GM18858 (cell line): Measurements from ENCODE around the gene MPV17.
A peak's percentile ranks its signal among the peaks of the same experiment; 100 is the strongest.
"Not testable (repeated sequence)": the region's sequence is repeated elsewhere in the genome, so short reads cannot be mapped to it uniquely, and the experiment has no call there.

Experiments
- ATAC-seq: cut with Tn5 transposase; IDR thresholded peaks from one replicate; pipeline ENCODE4 v1.9.1; 2021; ENCODE audit not compliant: unreplicated experiment

Gene MPV17

GRCh38 chr2:27322766-27323595, at the start of gene MPV17:
Gene MPV17, minus strand, starts transcription at chr2:27323097. Its CDS starts 580 bp downstream, at chr2:27322517.
- peak; percentile 69 for ATAC-seq

- ATAC-seq, result peak; percentile 12
Observed at GRCh38 chr2:27370816-27371620, 48.1 kb upstream of the MPV17 start.

DNA sequence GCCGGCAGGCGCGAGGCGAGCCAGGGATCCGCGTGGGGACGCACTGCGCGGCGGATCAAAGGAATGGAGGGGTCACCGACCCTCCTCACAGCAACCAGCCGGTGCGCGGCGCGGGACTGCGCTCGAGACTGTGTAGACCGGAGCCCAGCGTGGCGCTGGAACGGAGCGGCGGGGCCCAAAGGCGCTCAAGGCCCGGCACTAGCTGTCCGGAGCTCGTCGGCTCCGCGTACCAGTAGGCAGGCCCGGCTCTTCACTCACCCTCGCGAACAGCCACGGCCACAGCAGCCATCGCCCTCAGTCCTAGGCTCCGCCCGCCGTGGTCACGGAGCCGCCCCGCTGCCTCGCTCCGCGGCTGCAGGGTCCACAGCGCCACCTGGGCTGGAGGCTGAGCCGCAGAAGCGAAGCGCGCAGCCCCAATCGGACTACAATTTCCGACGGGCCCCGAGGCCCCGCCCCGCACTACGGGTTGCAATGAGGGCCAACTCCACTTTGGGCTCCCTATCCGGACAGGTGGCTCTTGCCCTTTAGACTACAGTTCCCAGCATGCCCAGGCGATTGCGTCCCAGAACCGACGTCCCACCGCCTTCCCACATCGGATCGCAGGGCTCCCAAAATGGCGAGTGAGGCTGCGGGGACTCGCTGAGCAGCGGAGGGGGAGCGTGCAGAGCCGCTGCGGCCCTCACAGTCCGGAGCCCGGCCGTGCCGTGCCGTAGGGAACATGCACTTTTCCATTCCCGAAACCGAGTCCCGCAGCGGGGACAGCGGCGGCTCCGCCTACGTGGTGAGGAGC, 47.3 kb upstream of the MPV17 start, which contains the start of the genes EIF2B4 and SNX17:
TSS of gene EIF2B4 (minus strand) at position 313 of the 790 bp plus-strand sequence. CDS start at position 289, 24 bp downstream.
TSS of gene SNX17 (plus strand) at position 591 of the 790 bp plus-strand sequence. CDS start at position 719, 128 bp downstream.
- ATAC-seq, result peak; percentile 83

GRCh38 chr2:27369471-27370025, 46.7 kb upstream of the MPV17 start:
- no peak for ATAC-seq

GRCh38 chr2:27363933-27364332, 41.0 kb upstream of the MPV17 start:
- no peak for ATAC-seq

DNA sequence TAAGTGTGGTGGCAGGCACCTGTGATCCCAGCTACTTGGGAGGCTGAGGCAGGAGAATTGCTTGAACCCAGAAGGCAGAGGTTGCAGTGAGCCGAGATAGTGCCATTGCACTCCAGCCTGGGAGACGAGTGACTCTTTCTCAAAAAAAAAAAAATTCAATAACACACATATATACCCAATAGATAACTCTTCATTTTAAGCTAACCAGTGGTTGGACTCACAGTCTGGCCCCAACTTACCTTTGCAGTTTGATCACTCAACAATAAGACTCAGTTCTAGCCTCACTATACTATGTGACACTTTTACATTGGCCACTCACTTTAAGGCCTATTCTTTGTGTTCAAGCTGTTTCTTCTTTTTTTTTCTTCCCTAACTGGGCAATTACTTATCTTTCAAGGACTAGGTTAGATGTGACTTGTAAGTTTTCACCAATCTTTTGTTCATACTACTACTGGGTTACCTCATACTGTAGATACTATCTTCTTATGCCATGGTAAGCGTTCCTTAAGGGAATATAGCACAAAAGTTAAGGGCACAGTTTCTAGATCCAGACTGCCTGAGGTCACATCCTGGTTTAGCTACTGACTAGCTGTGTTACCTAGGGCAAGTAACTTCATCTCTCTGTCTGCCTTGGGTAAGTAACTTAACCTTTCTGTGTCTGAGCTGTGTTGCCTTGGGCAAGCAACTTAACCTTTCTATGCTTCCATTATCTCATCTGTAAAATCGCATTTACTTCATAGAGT, 40.0 kb upstream of the MPV17 start:
- no peak for ATAC-seq

DNA sequence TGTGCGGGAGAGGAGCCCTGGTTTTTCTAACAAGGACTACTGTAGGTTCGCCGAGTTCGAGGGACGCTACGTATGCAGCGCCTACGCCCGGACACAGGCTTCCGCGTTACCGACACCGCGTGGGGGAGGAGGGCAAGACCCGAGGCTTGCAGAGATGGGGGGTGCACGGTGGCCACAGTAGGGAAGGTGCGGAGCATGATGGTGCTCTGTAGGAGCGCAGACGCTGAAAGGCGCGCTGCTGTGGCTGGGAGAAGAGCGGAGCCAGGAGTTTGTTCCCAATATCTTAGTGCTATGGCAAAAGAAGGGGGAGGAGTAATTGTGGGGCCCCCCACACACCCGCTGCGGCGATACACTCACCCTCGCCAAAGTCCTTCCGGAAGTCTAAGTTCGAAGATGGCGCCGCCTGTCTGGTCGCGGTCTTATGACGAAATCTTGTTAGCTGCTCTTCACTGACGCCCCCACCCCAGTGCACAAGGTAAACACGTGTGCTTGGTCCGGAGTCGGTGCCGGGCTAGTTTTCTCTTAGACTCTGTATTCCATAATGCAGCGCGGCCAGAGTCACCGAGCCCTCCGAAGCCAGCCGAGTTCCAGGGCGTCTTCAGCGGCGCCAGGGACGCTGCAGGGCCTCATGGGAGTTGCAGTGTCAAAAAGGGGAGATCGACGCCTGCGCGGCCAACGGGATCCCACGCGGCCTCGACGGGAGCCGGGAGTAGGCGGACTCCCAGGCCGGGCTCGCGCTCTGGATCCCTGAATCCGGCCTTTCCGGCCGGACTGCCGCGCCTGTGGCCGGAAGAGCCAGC, 33.7 kb upstream of the MPV17 start, which contains the start of gene GTF3C2:
TSS of gene GTF3C2 (minus strand) at position 383 of the 800 bp plus-strand sequence. CDS start 13,210 bp downstream, outside the sequence.
- peak; percentile 74 for ATAC-seq

GRCh38 chr2:27356056-27356381, 33.1 kb upstream of the MPV17 start:
- ATAC-seq, result peak; percentile 21

DNA sequence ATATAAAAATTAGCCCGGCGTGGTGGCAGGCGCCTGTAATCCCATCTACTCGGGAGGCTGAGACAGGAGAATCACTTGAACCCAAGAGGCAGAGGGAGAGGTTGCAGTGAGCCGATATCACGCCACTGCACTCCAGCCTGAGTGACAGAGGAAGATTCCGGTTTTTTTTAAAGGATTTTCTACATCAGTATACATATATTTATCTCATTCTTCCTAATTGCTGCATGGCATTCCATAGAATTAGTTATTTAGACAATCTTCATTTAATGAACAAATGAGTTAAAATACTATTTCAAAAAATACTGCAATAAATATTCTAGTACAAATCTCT, 31.7 kb upstream of the MPV17 start:
- no peak for ATAC-seq

- no peak for ATAC-seq
Observed at GRCh38 chr2:27353762-27354596, 31.1 kb upstream of the MPV17 start.

GRCh38 chr2:27353386-27353761, 30.5 kb upstream of the MPV17 start:
- not testable (repeated sequence) for ATAC-seq

GRCh38 chr2:27351802-27352598, 29.1 kb upstream of the MPV17 start:
- ATAC-seq, result no peak

- ATAC-seq, result no peak
Observed at GRCh38 chr2:27350106-27350693, 27.3 kb upstream of the MPV17 start.

- no peak for ATAC-seq
Observed at GRCh38 chr2:27347641-27348040, 24.7 kb upstream of the MPV17 start.

- ATAC-seq, result no peak
Observed at GRCh38 chr2:27336173-27336572, 13.3 kb upstream of the MPV17 start.

DNA sequence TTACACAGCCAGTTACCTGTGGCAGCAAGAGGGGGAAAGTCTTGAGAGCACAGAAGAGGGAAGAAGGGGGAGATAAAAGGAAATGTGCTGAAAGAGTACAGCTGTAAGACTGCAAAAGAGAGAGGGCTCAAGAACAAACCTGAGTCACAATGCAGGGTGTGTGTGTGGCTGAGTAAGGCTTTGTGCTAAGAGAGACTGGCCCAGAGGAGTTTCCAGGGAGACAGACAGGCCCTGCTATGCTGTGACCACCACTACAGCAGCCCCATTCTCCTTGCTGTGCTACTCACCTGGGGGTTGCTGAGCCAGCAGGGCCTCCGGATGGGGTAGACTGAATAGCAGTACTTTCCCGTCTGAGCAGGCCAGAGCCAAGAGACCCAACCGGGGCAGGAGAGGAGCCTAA, 12.4 kb upstream of the MPV17 start:
- no peak for ATAC-seq

GRCh38 chr2:27324720-27325119, 1.8 kb upstream of the MPV17 start:
- ATAC-seq, result no peak
